LHCN-M2 (cell line): ENCODE measurements around the gene SRPK3. TPM values are rescaled to one million over a fixed set of nuclear protein-coding genes. Genes with fewer than 3 reads are reported as not detected.
A peak's percentile ranks its signal among the peaks of the same experiment; 100 is the strongest.
"Not testable (repeated sequence)": the region's sequence is repeated elsewhere in the genome, so short reads cannot be mapped to it uniquely, and the experiment has no call there.

Source experiments
- DNase-seq: peaks from one replicate; pipeline ENCODE4 v3.0.0-alpha.2; 2012; ENCODE audit warnings: low read depth
- total RNA-seq: library from RNA; depleted of rRNA; stranded (reverse); fragments of >200 nt; gene quantifications from 2 replicates; pipeline ENCODE4 v1.2.3, GENCODE V29; 2014

The SRPK3 gene
- total RNA-seq, 1 experiment from 2014 or later, result 1.3 TPM

- DNase-seq, result no peak
Measured at GRCh38 chrX:153746359-153746758, 34.5 kb upstream of the SRPK3 start.

DNA sequence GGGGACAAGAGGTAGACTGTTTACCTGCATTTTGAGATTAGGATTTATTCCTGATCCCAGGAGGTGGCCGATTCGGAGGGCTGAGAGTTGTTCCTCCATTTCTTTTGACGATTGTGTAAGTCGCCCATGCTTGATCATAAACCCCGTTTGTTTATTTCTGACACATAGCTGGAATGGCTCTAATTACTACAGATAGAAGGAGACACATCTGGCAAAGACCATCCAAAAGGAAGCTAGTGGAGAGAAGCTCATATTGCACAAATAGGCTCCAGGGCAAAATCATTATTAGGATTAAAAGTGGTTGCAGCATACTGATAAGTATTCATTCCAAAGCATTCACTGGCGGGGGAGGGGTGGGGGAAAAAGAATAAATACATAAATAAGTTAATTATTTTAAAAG, 33.9 kb upstream of the SRPK3 start:
- not testable (repeated sequence) for DNase-seq

DNA sequence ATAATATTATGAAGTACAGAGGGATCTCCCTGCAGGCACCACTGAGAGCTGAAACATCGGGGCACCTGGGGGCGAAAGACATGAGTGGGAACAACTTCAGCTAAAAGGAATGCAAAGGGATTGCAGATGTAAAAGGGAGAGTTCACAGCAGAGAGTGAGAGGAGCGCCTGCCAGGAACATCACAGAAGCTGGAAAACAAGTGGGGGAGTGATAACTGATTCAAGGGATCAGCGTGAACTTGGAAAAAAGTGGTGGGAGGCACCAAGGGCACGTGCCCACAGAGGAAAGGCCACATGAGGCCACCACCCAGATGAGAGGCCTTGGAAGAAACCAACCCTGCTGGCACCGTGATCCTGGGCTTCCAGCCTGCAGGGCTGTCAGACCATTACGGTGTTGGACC, 31.8 kb upstream of the SRPK3 start:
- not testable (repeated sequence) for DNase-seq

- DNase-seq, result no peak
Measured at GRCh38 chrX:153750127-153750774, 30.6 kb upstream of the SRPK3 start.

- DNase-seq, result no peak
Measured at GRCh38 chrX:153755136-153755535, 25.7 kb upstream of the SRPK3 start.

DNA sequence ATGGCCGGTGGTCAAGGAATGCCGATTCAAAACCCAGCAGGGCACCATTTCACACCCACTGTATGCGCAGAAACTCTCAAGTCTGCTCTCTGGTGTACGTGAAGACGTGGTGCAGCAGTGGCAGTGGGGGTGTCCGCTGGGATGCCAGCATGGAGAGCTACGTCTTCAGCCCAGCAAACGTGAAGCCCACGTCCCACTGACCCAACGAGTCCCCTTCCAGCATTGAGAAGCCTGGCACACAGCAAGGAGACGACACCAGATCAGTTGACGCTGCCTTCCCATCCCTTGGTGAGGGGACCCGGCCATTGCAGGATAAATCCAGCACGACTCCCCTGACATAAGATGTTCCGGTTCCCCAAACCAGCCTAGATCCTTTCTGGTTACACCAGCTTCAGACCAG, 19.0 kb upstream of the SRPK3 start:
- DNase-seq, result no peak

DNA sequence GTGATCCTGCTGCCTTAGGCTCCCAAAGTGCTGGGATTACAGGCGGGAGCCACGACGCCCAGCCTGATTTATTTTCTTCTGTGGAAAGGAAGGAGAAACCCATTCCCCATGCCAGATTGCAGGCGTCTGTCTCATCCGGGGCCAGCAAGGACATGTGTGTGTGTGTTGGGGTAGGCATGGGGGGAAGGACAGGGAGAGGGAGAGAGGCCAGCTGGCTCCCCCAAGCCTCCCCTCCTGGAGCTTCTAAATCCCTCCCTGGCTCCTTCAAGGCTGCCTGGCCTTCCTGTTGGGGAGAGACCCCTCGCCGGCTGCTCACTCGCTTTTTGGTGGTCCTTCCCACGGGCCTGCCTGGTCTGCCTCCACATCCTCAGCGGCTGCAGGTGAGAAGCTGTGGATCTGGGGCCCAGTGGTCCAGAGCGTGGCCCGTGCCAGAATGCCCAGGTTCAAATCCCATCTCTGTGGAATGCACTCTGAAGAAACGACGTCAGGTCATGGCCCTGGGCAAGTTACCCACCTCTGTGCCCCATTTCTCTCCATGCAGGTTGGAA, 18.1 kb upstream of the SRPK3 start:
- no peak for DNase-seq

DNA sequence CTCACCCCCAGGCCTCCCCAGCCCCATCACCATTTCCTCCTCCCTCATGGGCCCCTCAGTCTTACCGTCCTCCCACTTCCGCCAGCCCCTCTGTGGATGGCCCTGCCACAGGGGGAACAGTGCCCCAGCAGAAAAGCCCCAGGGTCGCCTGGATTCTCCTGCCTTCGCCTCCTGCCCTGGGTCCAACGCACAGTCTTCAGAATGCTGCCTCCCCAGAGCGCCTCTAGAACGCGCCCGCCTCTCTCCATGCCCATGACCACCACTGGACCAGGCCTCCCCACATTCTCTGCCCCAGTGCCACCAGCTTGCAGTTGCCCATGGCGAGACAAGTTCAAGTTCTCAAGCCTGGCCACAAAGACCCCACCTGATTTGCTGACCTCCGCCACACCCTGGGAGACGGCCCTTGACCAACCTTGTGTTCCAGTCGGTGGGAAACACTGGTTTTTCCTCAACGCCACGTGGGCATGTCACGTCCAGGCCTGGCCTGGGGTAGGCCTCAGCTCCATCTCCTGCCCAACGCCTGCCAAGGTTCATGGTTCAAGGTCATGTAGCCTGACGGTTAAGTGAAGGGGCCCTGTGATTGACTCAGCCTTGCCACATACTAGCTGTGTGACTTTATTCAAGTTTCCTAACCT, 17.4 kb upstream of the SRPK3 start:
- no peak for DNase-seq

- peak; percentile 67 for DNase-seq
Measured at GRCh38 chrX:153763989-153764755, 16.7 kb upstream of the SRPK3 start, which contains the start of gene PLXNB3. PLXNB3 (plus strand) TSS chrX:153764249; CDS start chrX:153765536, 1,287 bp downstream.

DNA sequence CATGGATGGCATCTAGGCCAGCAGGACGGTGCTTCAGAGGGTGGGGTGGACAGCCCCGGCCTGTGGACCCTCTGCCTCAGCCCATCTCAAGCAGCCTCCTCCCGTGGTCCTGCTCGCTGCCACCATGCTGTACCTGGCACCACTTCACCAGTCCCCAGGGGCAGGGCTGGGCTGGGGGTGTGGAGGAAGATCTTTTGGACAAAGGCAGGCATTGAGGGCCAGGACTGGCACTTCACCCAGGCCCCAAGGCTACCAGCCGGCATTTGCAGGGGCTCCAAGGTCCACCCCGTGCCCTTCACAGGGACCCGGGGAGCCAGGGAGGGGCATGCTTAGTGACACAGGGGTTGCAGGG, 16.1 kb upstream of the SRPK3 start:
- no peak for DNase-seq

DNA sequence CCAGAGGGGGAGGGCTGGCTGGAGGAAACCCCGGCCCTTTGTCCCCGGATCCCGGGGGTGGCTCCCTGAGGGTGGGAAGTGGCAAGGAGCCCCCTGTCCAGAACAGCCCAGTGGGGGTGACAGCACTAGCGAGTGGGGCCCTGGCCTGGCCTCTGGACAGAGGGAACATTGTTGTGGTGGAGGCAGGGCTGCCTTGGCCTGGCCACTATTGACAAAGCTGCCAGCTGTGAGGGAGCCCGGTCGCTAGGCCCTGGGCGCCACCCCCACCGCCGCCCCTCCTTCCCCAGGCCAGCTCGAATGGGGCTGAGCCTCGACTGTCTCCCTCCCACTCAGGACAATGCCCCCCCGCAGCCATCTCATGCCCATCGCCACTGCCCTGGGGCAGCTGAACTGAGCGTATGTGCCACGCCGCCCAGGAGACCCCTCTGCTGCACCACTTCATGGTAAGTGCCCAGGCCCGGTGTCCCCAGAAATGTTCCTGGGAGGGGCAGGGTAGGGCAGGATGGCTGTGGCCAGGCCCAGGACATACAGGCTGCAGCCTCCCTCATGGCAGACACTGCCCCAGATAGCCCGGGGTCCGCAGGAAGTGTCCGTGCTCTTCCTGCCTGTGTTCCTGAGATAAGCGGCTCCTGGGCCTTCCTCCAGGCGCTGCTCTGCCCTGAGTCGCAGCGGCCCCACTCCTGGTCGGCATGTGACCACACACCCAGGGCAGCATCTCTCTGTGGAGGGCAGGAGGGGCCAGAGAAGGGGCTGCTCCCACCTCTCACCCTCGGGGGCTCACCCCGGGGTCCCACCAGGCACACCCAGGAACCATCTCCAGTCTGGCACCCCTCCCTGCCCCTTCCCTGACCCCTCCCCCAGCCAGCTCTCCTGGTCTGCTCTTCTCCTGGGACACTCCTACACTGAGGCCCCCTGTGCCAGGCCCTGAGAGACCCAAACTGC, 15.4 kb upstream of the SRPK3 start:
- DNase-seq, result no peak

- DNase-seq, result peak; percentile 45
Measured at GRCh38 chrX:153766098-153766817, 14.6 kb upstream of the SRPK3 start.

- no peak for DNase-seq
Measured at GRCh38 chrX:153766871-153767673, 13.8 kb upstream of the SRPK3 start.

DNA sequence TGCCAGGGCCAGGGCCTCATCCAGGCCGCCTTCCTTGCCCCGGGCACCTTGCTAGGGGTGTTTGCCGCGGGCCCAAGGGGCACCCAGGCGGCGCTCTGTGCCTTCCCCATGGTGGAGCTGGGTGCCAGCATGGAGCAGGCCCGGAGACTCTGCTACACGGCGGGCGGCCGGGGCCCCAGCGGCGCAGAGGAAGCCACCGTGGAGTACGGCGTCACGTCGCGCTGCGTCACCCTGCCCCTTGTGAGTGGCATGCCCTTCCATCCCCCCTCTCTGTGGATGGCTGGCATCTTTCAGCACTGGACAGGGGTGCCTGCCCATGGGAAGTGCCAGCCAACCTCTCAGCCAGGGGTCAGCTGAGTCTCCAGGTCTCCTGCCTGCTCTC, 13.2 kb upstream of the SRPK3 start:
- DNase-seq, result no peak

DNA sequence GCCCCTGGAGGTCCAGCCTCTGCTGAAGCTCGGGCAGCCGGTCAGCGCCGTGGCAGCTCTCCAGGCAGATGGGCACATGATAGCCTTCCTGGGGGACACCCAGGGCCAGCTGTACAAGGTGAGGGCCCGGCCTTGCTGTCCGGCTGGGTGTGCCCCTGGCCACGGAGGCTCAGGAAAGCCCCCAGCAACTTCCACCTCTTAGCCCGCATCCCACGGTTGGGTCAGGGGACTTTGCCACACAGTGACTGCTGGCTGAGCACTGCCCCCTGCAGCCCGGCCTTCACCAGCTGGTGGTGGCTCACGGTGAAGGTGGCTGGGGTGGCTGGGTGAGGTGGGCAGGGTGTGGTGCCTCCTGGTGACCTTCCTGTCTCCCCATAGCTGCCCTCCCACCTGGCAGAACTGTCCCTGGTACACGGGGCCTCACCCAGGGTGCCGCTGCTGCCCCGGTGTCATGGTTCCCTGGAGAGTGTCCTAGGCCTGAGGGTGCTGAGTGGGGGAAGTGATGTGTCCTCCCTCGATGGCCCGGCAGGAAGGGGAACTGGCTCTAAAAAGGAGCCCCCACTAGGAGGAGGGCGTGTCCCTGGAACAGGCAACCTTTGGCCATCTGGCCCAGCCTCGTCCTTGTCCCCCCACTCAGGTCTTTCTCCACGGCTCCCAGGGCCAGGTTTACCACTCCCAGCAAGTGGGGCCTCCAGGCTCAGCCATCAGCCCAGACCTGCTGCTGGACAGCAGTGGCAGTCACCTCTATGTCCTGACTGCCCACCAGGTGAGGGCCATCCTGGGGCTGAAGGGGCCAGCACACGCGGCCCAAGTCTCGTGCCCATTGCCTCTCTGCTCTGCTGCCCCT, 12.3 kb upstream of the SRPK3 start:
- no peak for DNase-seq

DNA sequence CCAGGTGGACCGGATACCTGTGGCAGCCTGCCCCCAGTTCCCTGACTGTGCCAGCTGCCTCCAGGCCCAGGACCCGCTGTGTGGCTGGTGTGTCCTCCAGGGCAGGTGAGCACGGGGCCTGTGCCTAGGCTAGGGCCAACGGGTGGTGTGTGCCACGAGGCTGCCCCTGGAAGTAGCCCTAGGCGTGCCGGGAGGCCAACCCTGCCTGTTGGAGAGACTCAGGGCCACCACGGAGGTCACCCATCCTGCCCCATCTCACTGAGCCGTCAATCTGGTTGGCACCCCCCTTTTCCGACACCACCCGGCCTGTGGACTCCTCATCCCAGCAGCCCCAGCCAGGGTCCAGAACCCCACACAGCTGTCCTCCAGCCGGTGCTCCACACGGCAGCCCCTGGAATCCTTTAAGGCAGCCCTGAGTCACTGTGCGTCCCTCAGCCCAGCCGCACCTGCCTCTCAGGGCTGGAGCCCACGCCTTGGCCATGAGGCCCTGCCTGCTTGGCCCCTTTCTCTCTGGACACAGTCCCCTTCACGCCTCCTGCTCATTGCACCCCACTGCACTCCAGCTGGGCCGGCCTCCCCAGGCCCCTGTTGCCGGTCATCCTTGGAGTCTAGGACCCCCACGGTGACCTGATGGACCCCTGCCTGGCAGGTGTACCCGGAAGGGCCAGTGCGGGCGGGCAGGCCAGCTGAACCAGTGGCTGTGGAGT, 11.5 kb upstream of the SRPK3 start:
- DNase-seq, result no peak

- DNase-seq, result no peak
Measured at GRCh38 chrX:153769865-153770600, 10.8 kb upstream of the SRPK3 start.
